Measurements from ENCODE around the gene GLT1D1.

DNA sequence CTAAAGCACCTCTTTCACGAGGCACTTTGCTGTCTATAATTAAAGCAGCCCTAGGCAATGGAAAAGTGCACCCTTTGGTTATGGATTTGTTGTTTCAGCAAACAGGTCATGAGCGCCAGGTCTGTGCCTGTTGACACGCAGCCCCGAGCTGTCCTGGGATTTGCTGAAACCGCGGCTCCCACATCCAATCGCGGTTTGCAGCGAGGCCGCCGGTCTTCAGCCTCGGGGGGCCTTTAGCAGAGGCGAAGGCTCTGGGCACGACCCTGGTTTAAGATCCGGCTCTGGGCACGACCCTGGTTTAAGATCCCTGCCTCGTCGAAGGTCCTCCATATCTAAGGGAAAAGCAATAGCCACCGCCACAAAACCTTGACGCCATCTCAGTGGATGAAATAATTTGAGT lies 79.2 kb downstream of the GLT1D1 start:
- no peak for TF ChIP-seq TAF1 (IDR thresholded peaks at IDR 0.05; ENCODE audit: borderline replicate concordance, insufficient read depth, low read length)
- TF ChIP-seq REST (IDR thresholded peaks at IDR 0.05; ENCODE audit: insufficient read depth in 1 of 2, low read depth in 2 of 2, low read length in 2 of 2): no peak

Data from PFSK-1 (cell line).